ENCODE data around the gene ZBTB7C. TPM values are rescaled to one million over a fixed set of nuclear protein-coding genes. Genes with fewer than 3 reads are reported as not detected.

The ZBTB7C gene
- total RNA-seq, 1 donor from 2014 or later: 13.0 TPM

- H3K4me1 Mint-ChIP-seq (ENCODE audit: unreplicated experiment): peaks cover 4% of the 10 kb centered on the region
- no peak for TF ChIP-seq CTCF (conservative IDR thresholded peaks at IDR 0.05)
- no peak overlapping the region for H3K27ac Mint-ChIP-seq
- no peak for DNase-seq (ENCODE audit: extremely low spot score, unreplicated experiment)
- no peaks in the 10 kb centered on the region for H3K9me3 Mint-ChIP-seq
- peaks cover 3% of the 10 kb centered on the region for H3K27me3 Mint-ChIP-seq
- H3K4me3 Mint-ChIP-seq: no peak overlapping the region
- H3K36me3 Mint-ChIP-seq: no peaks in the 10 kb centered on the region
Observed at GRCh38 chr18:48203961-48204666, 205.1 kb downstream of the ZBTB7C start.

GRCh38 chr18:48203288-48203945, 205.8 kb downstream of the ZBTB7C start:
- Mint-ChIP-seq H3K27ac (no peak overlapping the region), H3K4me3 (no peak overlapping the region), H3K27me3 (peaks cover 3% of the 10 kb centered on the region), H3K4me1 (ENCODE audit: unreplicated experiment) (peaks cover under 1% of the 10 kb centered on the region), H3K9me3 (no peaks in the 10 kb centered on the region), H3K36me3 (no peaks in the 10 kb centered on the region)
- DNase-seq (ENCODE audit: extremely low spot score, unreplicated experiment): no peak
- TF ChIP-seq CTCF (conservative IDR thresholded peaks at IDR 0.05): no peak

- Mint-ChIP-seq H3K27ac (no peak overlapping the region), H3K9me3 (no peaks in the 10 kb centered on the region), H3K4me3 (no peak overlapping the region), H3K27me3 (peaks cover 8% of the 10 kb centered on the region), H3K36me3 (no peaks in the 10 kb centered on the region), H3K4me1 (ENCODE audit: unreplicated experiment) (no peaks in the 10 kb centered on the region)
- DNase-seq (ENCODE audit: extremely low spot score, unreplicated experiment): no peak
- TF ChIP-seq CTCF (conservative IDR thresholded peaks at IDR 0.05): no peak
Observed at GRCh38 chr18:48202350-48203260, 206.6 kb downstream of the ZBTB7C start.

- H3K27ac Mint-ChIP-seq: no peak overlapping the region
- no peaks in the 10 kb centered on the region for H3K4me1 Mint-ChIP-seq (ENCODE audit: unreplicated experiment)
- TF ChIP-seq CTCF (conservative IDR thresholded peaks at IDR 0.05): no peak
- H3K36me3 Mint-ChIP-seq: no peaks in the 10 kb centered on the region
- H3K9me3 Mint-ChIP-seq: no peaks in the 10 kb centered on the region
- peaks cover 8% of the 10 kb centered on the region for H3K27me3 Mint-ChIP-seq
- no peak overlapping the region for H3K4me3 Mint-ChIP-seq
- DNase-seq (ENCODE audit: extremely low spot score, unreplicated experiment): no peak
Observed at GRCh38 chr18:48202006-48202348, 207.2 kb downstream of the ZBTB7C start.

- peaks cover 8% of the 10 kb centered on the region for H3K27me3 Mint-ChIP-seq
- H3K27ac Mint-ChIP-seq: no peak overlapping the region
- H3K9me3 Mint-ChIP-seq: no peaks in the 10 kb centered on the region
- no peaks in the 10 kb centered on the region for H3K4me1 Mint-ChIP-seq (ENCODE audit: unreplicated experiment)
- H3K4me3 Mint-ChIP-seq: no peak overlapping the region
- DNase-seq (ENCODE audit: extremely low spot score, unreplicated experiment): no peak
- no peaks in the 10 kb centered on the region for H3K36me3 Mint-ChIP-seq
- no peak for TF ChIP-seq CTCF (conservative IDR thresholded peaks at IDR 0.05)
Observed at GRCh38 chr18:48201337-48202005, 207.7 kb downstream of the ZBTB7C start.

Measured in type B pancreatic cell (in vitro differentiated cells).